Astrocyte of the spinal cord (primary cell): ENCODE data around the gene AIFM1.

Experiments used
- DNase-seq: peaks from one replicate; pipeline ENCODE4 v3.0.0; 2011; ENCODE audit warnings: low read depth, low spot score
- H3K4me3 ChIP-seq: 2 replicates; pipeline ENCODE4 v1.5.1; 2011; ENCODE audit warnings: low read depth, mild to moderate bottlenecking, low read length, moderate library complexity
- in situ Hi-C: cut with HindIII; loops from 2 replicates; pipeline ENCODE4 v1.10.0; 2017; ENCODE audit warnings: low sequenced_read_pairs
- TF ChIP-seq, protein P1 (sequence below): IDR thresholded peaks from 2 replicates; pipeline ENCODE4 v1.5.1; 2012; ENCODE audit warnings: low read depth, mild to moderate bottlenecking, low read length, inconsistent platforms

The AIFM1 gene

DNA sequence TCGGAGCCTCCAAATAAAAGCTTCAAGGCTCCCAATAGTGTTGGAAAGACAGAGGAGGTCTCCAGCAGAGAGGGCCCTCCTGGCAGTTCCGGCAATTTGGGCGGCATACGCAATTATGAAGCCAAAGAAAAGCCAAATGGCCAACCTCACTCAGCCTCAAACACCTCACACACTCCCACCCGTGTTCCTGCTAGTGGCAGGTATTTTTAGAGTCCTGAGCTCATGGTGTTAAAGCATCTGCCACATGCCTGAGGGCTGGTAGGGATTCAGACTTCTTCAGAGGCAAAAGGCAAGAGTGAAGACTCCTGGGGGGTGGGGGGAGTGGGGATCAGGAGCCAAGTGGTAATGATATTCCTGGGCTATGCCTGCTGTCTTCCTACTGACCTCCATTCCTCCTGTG, 13.5 kb upstream of the AIFM1 start:
- TF ChIP-seq, protein P1, sequence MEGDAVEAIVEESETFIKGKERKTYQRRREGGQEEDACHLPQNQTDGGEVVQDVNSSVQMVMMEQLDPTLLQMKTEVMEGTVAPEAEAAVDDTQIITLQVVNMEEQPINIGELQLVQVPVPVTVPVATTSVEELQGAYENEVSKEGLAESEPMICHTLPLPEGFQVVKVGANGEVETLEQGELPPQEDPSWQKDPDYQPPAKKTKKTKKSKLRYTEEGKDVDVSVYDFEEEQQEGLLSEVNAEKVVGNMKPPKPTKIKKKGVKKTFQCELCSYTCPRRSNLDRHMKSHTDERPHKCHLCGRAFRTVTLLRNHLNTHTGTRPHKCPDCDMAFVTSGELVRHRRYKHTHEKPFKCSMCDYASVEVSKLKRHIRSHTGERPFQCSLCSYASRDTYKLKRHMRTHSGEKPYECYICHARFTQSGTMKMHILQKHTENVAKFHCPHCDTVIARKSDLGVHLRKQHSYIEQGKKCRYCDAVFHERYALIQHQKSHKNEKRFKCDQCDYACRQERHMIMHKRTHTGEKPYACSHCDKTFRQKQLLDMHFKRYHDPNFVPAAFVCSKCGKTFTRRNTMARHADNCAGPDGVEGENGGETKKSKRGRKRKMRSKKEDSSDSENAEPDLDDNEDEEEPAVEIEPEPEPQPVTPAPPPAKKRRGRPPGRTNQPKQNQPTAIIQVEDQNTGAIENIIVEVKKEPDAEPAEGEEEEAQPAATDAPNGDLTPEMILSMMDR, result no peak
- DNase-seq, result no peak
- H3K4me3 ChIP-seq, result no peak overlapping the region
- in situ Hi-C loops, result no loop called here

DNA sequence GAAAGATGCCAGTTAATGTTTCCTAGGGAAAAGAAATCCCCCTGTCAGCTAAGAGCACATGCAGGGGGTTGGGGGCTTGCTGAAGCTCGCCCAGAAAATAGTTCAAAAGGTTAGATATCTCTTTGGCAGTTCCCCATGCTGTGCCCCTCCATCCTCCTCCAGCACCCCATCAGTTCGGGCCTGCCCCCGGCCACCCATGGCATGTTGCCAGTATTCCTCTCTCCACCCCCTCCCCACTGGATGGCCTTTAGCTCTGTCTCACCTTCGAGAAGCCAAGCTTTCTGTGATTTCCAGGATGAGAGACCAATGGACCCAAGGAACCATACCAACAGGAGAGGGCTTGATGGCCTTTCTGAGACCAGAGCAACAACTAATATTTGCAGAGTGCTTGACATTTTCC, 11.3 kb upstream of the AIFM1 start:
- in situ Hi-C loops, result no loop called here
- TF ChIP-seq, protein P1, result no peak
- DNase-seq, result no peak
- no peak overlapping the region for H3K4me3 ChIP-seq

DNA sequence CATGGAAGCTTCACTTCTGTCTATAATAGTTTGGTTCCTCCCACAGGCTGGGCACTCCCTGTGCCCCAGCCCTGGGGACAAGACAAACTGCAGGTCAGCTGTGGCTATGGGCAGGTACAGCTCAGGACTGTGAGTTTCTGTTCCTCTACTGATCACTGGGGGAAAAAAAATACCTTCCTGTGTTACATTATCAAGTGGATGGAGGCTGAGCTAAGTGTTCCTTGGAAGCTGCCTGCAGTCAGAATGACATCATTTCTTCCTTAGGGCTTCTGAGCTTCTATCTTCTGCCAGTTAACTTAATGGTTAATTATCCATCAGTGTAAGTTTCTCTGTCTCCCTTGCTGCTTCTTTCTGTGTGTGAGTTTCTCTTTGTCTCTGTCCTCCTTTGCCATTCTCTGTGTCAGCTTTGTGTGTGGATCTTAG, 10.7 kb upstream of the AIFM1 start:
- DNase-seq, result no peak
- in situ Hi-C loops, result no loop called here
- H3K4me3 ChIP-seq, result no peak overlapping the region
- TF ChIP-seq, protein P1, result no peak

DNA sequence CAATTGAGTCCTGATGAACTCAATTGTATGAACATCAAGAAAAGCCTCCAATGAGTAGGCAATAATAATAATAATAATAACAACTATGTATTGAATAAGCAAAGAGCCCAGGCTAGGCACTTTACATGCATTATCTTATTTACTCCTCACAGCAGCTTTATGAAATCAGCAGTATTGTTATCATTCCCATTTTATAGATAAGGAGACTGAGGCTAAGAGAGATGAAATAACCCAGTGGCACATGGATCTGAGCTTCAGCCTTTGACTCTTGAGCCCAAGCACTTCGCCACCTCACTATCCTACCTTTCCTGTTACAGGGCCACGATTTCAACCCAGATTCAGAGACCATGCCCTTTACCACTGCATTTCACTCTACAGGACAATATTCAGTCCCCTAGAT, 9.3 kb upstream of the AIFM1 start:
- in situ Hi-C loops, result no loop called here
- TF ChIP-seq, protein P1, result no peak
- DNase-seq, result no peak
- H3K4me3 ChIP-seq, result no peak overlapping the region

DNA sequence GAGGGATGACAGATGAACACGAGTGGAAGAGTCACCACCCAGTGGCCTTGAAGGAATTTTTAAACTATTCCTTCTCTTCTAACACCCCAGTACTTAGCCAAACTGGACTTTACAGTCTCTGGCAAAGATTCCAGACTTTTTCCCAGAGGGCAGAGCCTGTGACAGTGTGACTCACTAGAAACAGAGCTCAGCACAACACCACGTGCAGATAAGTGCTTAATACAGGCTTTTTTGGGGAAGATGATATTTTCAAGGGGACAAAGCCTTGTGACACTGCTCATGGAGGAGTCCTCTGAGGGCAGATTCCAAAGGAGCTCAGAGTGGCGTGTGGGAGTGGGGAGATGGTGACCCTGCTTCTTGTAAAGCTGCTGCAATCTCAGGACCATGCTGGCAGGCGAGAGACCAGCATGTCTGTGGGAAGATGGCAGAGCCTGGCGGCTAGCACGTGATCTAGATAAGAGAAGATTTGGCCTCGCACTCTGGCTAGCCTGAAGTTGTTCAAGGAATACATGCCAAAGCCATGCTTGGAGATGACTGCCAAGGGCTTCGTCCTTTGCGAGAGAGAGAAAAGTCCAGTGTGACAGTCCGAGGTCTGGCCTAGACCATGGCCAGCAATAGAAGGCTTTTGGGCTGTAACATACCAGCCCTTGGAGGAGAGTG, 8.5 kb upstream of the AIFM1 start:
- in situ Hi-C loops, result no loop called here
- peak; percentile 44 for DNase-seq
- no peak overlapping the region for H3K4me3 ChIP-seq
- TF ChIP-seq, protein P1, result no peak

DNA sequence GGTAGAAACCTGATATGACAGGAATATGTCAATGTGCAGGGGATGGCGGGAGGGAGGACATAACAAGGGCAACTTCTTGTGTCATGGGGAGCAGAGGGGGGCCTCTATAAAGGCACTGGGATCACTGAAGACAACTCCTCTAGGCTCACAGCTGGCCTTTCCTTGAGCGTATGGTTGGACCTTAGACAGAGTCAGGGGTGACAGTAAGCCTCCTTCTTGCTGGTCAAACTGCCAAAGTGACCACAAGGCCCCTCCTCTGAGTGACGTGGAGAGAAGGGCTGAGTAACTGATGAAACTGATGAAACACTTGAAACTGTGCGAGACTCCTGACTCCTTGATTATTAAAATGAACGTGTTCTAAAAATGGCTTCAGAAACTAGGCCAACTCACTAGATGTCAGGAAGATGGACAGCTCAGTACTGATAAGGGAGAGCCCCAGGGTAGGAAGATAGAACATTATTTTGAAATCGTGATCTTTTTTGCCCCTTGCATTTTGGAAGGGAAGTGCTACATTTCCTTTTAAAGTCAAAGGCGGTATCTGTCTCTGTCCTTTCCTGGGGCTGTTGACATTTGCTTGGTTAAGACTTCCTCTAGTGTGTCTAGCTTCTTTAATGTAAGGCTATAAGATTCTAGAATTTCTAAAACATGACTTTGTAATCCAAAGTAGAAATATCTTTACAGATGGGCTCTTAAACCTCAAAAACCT, 7.7 kb upstream of the AIFM1 start:
- DNase-seq, result peak; percentile 77
- TF ChIP-seq, protein P1, result no peak
- in situ Hi-C loops, result no loop called here
- no peak overlapping the region for H3K4me3 ChIP-seq
